CD4-positive, alpha-beta T cell (primary cell): ENCODE measurements around the gene REC8. TPM values are rescaled to one million over a fixed set of nuclear protein-coding genes. Genes with fewer than 3 reads are reported as not detected.
A peak's percentile ranks its signal among the peaks of the same experiment; 100 is the strongest.

Source experiments
- ATAC-seq: fragments of 200-7000 bp; cut with Tn5 transposase; one replicate; pipeline ENCODE4 v1.10.0; 2022; ENCODE audit warnings: mild to moderate bottlenecking; ENCODE audit not compliant: poor library complexity
- CTCF ChIA-PET: fragments of 350-600 bp; sonication (Branson Sonifier 250); formaldehyde crosslinking; loops from one replicate; lab custom pipeline; 2021; ENCODE audit warnings: antibody characterized with exemption, inconsistent platforms; lab: Charles Lee
- POLR2A ChIA-PET: fragments of 350-600 bp; sonication (Branson Sonifier 250); formaldehyde crosslinking; loops from one replicate; lab custom pipeline; 2021; ENCODE audit warnings: antibody characterized with exemption, inconsistent platforms; lab: Charles Lee
- DNase-seq, 14 experiments: peaks; one replicate each; pipeline ENCODE4 v3.0.0-alpha.2; 2013 to 2020; ENCODE audit warnings: mixed read lengths in 2 of 14
- H3K27ac ChIP-seq, 2 donors: one replicate each; pipeline versions ENCODE4 v1.5.1 to v1.7.0; 2013; ENCODE audit warnings: low read length in 2 of 2, low read depth in 1 of 2, mild to moderate bottlenecking in 1 of 2
- H3K27me3 ChIP-seq, 2 experiments: 1 replicate in 1 of 2; 2 replicates in 1 of 2; pipeline versions ENCODE4 v1.6.1 to v1.7.0; 2013; ENCODE audit warnings: low read length in 2 of 2, control low read depth in 1 of 2, mild to moderate bottlenecking in 1 of 2, moderate library complexity in 1 of 2; ENCODE audit not compliant: insufficient read depth in 2 of 2, control insufficient read depth in 1 of 2
- H3K36me3 ChIP-seq: one replicate; pipeline ENCODE4 v1.6.1; 2013; ENCODE audit warnings: low read length, control low read depth; ENCODE audit not compliant: insufficient read depth
- H3K4me1 ChIP-seq: one replicate; pipeline ENCODE4 v1.6.1; 2013; ENCODE audit warnings: low read length, control low read depth; ENCODE audit not compliant: insufficient read depth
- H3K4me3 ChIP-seq: one replicate; pipeline ENCODE4 v1.5.1; 2013; ENCODE audit warnings: mild to moderate bottlenecking, low read length, moderate library complexity
- H3K9me3 ChIP-seq, 2 experiments: 1 replicate in 1 of 2; 2 replicates in 1 of 2; pipeline versions ENCODE4 v1.6.1 to v1.7.0; 2013; ENCODE audit warnings: low read length in 2 of 2, mild to moderate bottlenecking in 2 of 2, control low read depth in 1 of 2, moderate library complexity in 1 of 2; ENCODE audit not compliant: control insufficient read depth in 1 of 2, insufficient read depth in 1 of 2
- H3K27ac Mint-ChIP-seq: one replicate; pipeline ENCODE4 v1.8.0; 2020; ENCODE audit warnings: mixed read lengths
- H3K27me3 Mint-ChIP-seq: one replicate; pipeline ENCODE4 v1.8.0; 2021; ENCODE audit warnings: mixed read lengths
- H3K36me3 Mint-ChIP-seq: one replicate; pipeline ENCODE4 v1.8.0; 2021; ENCODE audit warnings: low read depth, mixed read lengths
- H3K4me1 Mint-ChIP-seq: one replicate; pipeline ENCODE4 v1.8.0; 2021; ENCODE audit warnings: low read depth, mixed read lengths
- H3K4me3 Mint-ChIP-seq: one replicate; pipeline ENCODE4 v1.8.0; 2020; ENCODE audit warnings: mild to moderate bottlenecking, mixed read lengths
- H3K9me3 Mint-ChIP-seq: one replicate; pipeline ENCODE4 v1.8.0; 2020; ENCODE audit warnings: mixed read lengths
- CTCF ChIP-seq: fragments of 200-600 bp; IDR thresholded peaks from one replicate; pipeline ENCODE4 v1.8.0; 2022; ENCODE audit warnings: antibody characterized with exemption, mild to moderate bottlenecking
- intact Hi-C, 2 experiments: fragments of 100-400 bp; cut with DNase I in 1 of 2; cut with micrococcal nuclease in 1 of 2; formaldehyde crosslinking; loops; one replicate each; pipeline versions ENCODE4 v1.15.1 to v1.9.0; 2023 to 2025; cut with DNase I, micrococcal nuclease
- total RNA-seq, 174 experiments: library from RNA in 2 of 174; stranded (reverse) in 2 of 174; gene quantifications; one replicate each; pipeline ENCODE4 v1.2.3 and lab custom pipeline; 2021 to 2026

REC8 gene
- total RNA-seq, 2 experiments from 2014 or later: 105 to 107 TPM

GRCh38 chr14:24183014-24183481 is 11.2 kb downstream of the REC8 start:
- ATAC-seq (no peak), DNase-seq (no peak)
- intact Hi-C loops: no loop called here
- Mint-ChIP-seq H3K9me3 (no peaks in the 10 kb centered on the region), H3K36me3 (peaks cover 78% of the 10 kb centered on the region), H3K27me3 (no peaks in the 10 kb centered on the region), H3K4me3 (no peak overlapping the region), H3K4me1 (peaks cover 12% of the 10 kb centered on the region), H3K27ac (no peak overlapping the region)
- H3K4me3 ChIP-seq: no peak overlapping the region
- CTCF ChIA-PET: no interaction called here
- POLR2A ChIA-PET: interaction anchor here (1.1 kb wide), 2 partner anchors 13 to 22 kb away, joined by 3 read pairs; partner anchors contain the start of gene TM9SF1
- no peak for TF ChIP-seq CTCF
- H3K27ac ChIP-seq: no peak overlapping the region
- H3K4me1 ChIP-seq: peaks cover 18% of the 10 kb centered on the region
- H3K27me3 ChIP-seq: no peaks in the 10 kb centered on the region
- H3K36me3 ChIP-seq: peaks cover 89% of the 10 kb centered on the region
- H3K9me3 ChIP-seq: no peaks in the 10 kb centered on the region

- DNase-seq (no peak), ATAC-seq (no peak)
- intact Hi-C loops: no loop called here
- TF ChIP-seq CTCF: no peak
- H3K4me3 ChIP-seq: no peak overlapping the region
- Mint-ChIP-seq H3K4me1 (peaks cover 24% of the 10 kb centered on the region), H3K9me3 (no peaks in the 10 kb centered on the region), H3K4me3 (no peak overlapping the region), H3K27ac (peak overlapping the region; percentile 17), H3K27me3 (no peaks in the 10 kb centered on the region), H3K36me3 (peaks cover 72% of the 10 kb centered on the region)
- no peak overlapping the region for H3K27ac ChIP-seq
- no peaks in the 10 kb centered on the region for H3K27me3 ChIP-seq
- POLR2A ChIA-PET: interaction anchor here (0.5 to 7.4 kb wide), 4 partner anchors 11 to 551 kb away, joined by 3 to 85 read pairs (median 8); partner anchors contain the start of genes DCAF11, IRF9, NRL and TM9SF1
- peaks cover 31% of the 10 kb centered on the region for H3K4me1 ChIP-seq
- peaks cover 76% of the 10 kb centered on the region for H3K36me3 ChIP-seq
- H3K9me3 ChIP-seq: no peaks in the 10 kb centered on the region
- CTCF ChIA-PET: no interaction called here
These were observed 12.5 kb downstream of the REC8 start for GRCh38 chr14:24184104-24184970.

- Mint-ChIP-seq H3K4me3 (no peak overlapping the region), H3K4me1 (peaks cover 28% of the 10 kb centered on the region)
- H3K36me3 ChIP-seq: peaks cover 69% of the 10 kb centered on the region
These were observed 13.1 kb downstream of the REC8 start for GRCh38 chr14:24185026-24185425.

More at GRCh38 chr14:24185026-24185425, 13.1 kb downstream of the REC8 start:
- intact Hi-C loops: loop anchor here in 1 of 2 experiments (5.0 kb wide), 1 partner anchor 38 kb away; the partner anchor contains the start of genes PSME2 and RNF31
- H3K27ac ChIP-seq: no peak overlapping the region
- POLR2A ChIA-PET: interaction anchor here (1.1 to 7.4 kb wide), 3 partner anchors 10 to 24 kb away, joined by 3 to 85 read pairs (median 11); partner anchors contain the start of genes IRF9 and TM9SF1
- Mint-ChIP-seq H3K9me3 (no peaks in the 10 kb centered on the region), H3K27me3 (no peaks in the 10 kb centered on the region), H3K36me3 (peaks cover 69% of the 10 kb centered on the region), H3K27ac (no peak overlapping the region)
- H3K4me1 ChIP-seq: peaks cover 35% of the 10 kb centered on the region
- H3K27me3 ChIP-seq: no peaks in the 10 kb centered on the region
- CTCF ChIA-PET: no interaction called here
- ATAC-seq (no peak), DNase-seq (no peak)
- no peaks in the 10 kb centered on the region for H3K9me3 ChIP-seq
- no peak for TF ChIP-seq CTCF
- no peak overlapping the region for H3K4me3 ChIP-seq
